ENCODE results near the gene NUP188.
"Not testable (repeated sequence)": the region's sequence is repeated elsewhere in the genome, so short reads cannot be mapped to it uniquely, and the experiment has no call there.

Gene NUP188

GRCh38 chr9:128947277-128947526, 297 bp upstream of the NUP188 start:
- CTCF ChIA-PET: no interaction called here
- POLR2A ChIA-PET: interaction anchor here (2.1 kb wide), 1 partner anchor 26 kb away, joined by 10 read pairs; the partner anchor contains the start of gene PHYHD1
- no peak for DNase-seq (ENCODE audit: extremely low spot score)

DNA sequence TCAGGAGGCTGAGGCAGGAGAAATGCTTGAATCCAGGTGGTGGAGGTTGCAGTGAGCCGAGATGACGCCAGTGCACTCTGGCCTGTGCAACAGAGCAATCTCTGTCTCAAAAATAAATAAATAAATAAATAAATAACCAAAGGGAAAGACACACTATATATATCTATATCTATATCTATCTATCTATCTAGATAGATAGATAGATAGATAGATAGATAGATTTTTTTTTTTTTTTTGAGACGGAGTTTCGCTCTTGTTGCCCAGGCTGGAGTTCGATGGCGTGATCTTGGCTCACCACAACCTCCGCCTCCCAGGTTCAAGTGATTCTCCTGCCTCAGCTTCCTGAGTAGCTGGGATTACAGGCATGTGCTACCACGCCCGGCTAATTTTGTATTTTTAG, 13.9 kb downstream of the NUP188 start:
- POLR2A ChIA-PET; DNase-seq (ENCODE audit: extremely low spot score); CTCF ChIA-PET: not testable (repeated sequence)

More at GRCh38 chr9:128947277-128947526, 297 bp upstream of the NUP188 start:
- TF ChIP-seq CTBP1 (IDR thresholded peaks at IDR 0.05; ENCODE audit: borderline replicate concordance) (no peak), SUZ12 (IDR thresholded peaks at IDR 0.05) (no peak), FOXM1 (IDR thresholded peaks at IDR 0.05; ENCODE audit: borderline replicate concordance) (no peak)

GRCh38 chr9:128969491-128969890, 22.0 kb downstream of the NUP188 start:
- CTCF ChIA-PET: no interaction called here

GRCh38 chr9:128972956-128973355, 25.5 kb downstream of the NUP188 start:
- ChIA-PET CTCF (no interaction called here), POLR2A (no interaction called here)
- DNase-seq (ENCODE audit: extremely low spot score): no peak
- TF ChIP-seq TARDBP (IDR thresholded peaks at IDR 0.05) (no peak), CTBP1 (IDR thresholded peaks at IDR 0.05; ENCODE audit: borderline replicate concordance) (no peak), FOXA1 (IDR thresholded peaks at IDR 0.05) (no peak), LEF1 (IDR thresholded peaks at IDR 0.05; ENCODE audit: borderline replicate concordance) (no peak), ARNT (IDR thresholded peaks at IDR 0.05) (no peak), FOXK2 (IDR thresholded peaks at IDR 0.05) (no peak), SUZ12 (IDR thresholded peaks at IDR 0.05) (no peak)

More at GRCh38 chr9:128969491-128969890, 22.0 kb downstream of the NUP188 start:
- POLR2A ChIA-PET: no interaction called here
- no peak for DNase-seq (ENCODE audit: extremely low spot score)
- TF ChIP-seq ELF4 (IDR thresholded peaks at IDR 0.05) (no peak), NFRKB (IDR thresholded peaks at IDR 0.05) (no peak), FOXK2 (IDR thresholded peaks at IDR 0.05) (no peak)

GRCh38 chr9:128979111-128979510, 31.6 kb downstream of the NUP188 start:
- TF ChIP-seq ZNF384 (IDR thresholded peaks at IDR 0.05) (no peak), ARNT (IDR thresholded peaks at IDR 0.05) (no peak), FOXK2 (IDR thresholded peaks at IDR 0.05) (no peak), NFRKB (IDR thresholded peaks at IDR 0.05) (no peak), SP1 (IDR thresholded peaks at IDR 0.05) (no peak), HDGF (IDR thresholded peaks at IDR 0.05; ENCODE audit: borderline replicate concordance) (no peak)
- ChIA-PET POLR2A (no interaction called here), CTCF (no interaction called here)
- DNase-seq (ENCODE audit: extremely low spot score): no peak

- ChIA-PET POLR2A (no interaction called here), CTCF (no interaction called here)
- TF ChIP-seq ELF4 (IDR thresholded peaks at IDR 0.05) (no peak), NFRKB (IDR thresholded peaks at IDR 0.05) (no peak)
- no peak for DNase-seq (ENCODE audit: extremely low spot score)
Measured at GRCh38 chr9:128983536-128983935, 36.0 kb downstream of the NUP188 start.

- TF ChIP-seq HDGF (IDR thresholded peaks at IDR 0.05; ENCODE audit: borderline replicate concordance) (no peak), BHLHE40 (IDR thresholded peaks at IDR 0.05; ENCODE audit: borderline replicate concordance) (no peak), ELF4 (IDR thresholded peaks at IDR 0.05) (no peak), LEF1 (IDR thresholded peaks at IDR 0.05; ENCODE audit: borderline replicate concordance) (no peak), SUZ12 (IDR thresholded peaks at IDR 0.05) (no peak), SP1 (IDR thresholded peaks at IDR 0.05) (no peak), FOXA1 (IDR thresholded peaks at IDR 0.05) (no peak), ARNT (IDR thresholded peaks at IDR 0.05) (no peak), TARDBP (IDR thresholded peaks at IDR 0.05) (no peak), FOXM1 (IDR thresholded peaks at IDR 0.05; ENCODE audit: borderline replicate concordance) (no peak), L3MBTL2 (conservative IDR thresholded peaks at IDR 0.05) (no peak)
- ChIA-PET POLR2A (no interaction called here), CTCF (no interaction called here)
Measured at GRCh38 chr9:128986671-128987070, 39.2 kb downstream of the NUP188 start.

GRCh38 chr9:128987805-128988204, 40.3 kb downstream of the NUP188 start:
- CTCF ChIA-PET: no interaction called here
- POLR2A ChIA-PET: no interaction called here
- no peak for TF ChIP-seq BHLHE40 (IDR thresholded peaks at IDR 0.05; ENCODE audit: borderline replicate concordance)
- TF ChIP-seq FOXK2 (IDR thresholded peaks at IDR 0.05): no peak
- TF ChIP-seq ARNT (IDR thresholded peaks at IDR 0.05): no peak
- TF ChIP-seq FOXA1 (IDR thresholded peaks at IDR 0.05): no peak
- TF ChIP-seq, protein P1, sequence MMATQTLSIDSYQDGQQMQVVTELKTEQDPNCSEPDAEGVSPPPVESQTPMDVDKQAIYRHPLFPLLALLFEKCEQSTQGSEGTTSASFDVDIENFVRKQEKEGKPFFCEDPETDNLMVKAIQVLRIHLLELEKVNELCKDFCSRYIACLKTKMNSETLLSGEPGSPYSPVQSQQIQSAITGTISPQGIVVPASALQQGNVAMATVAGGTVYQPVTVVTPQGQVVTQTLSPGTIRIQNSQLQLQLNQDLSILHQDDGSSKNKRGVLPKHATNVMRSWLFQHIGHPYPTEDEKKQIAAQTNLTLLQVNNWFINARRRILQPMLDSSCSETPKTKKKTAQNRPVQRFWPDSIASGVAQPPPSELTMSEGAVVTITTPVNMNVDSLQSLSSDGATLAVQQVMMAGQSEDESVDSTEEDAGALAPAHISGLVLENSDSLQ (IDR thresholded peaks at IDR 0.05): no peak
- TF ChIP-seq LEF1 (IDR thresholded peaks at IDR 0.05; ENCODE audit: borderline replicate concordance): no peak
- TF ChIP-seq CTBP1 (IDR thresholded peaks at IDR 0.05; ENCODE audit: borderline replicate concordance): no peak
- TF ChIP-seq TARDBP (IDR thresholded peaks at IDR 0.05): no peak
- no peak for TF ChIP-seq NFRKB (IDR thresholded peaks at IDR 0.05)
- no peak for TF ChIP-seq SP1 (IDR thresholded peaks at IDR 0.05)
- no peak for TF ChIP-seq ELF4 (IDR thresholded peaks at IDR 0.05)
- no peak for TF ChIP-seq HDGF (IDR thresholded peaks at IDR 0.05; ENCODE audit: borderline replicate concordance)
- no peak for DNase-seq (ENCODE audit: extremely low spot score)

More at GRCh38 chr9:128986671-128987070, 39.2 kb downstream of the NUP188 start:
- no peak for DNase-seq (ENCODE audit: extremely low spot score)

DNA sequence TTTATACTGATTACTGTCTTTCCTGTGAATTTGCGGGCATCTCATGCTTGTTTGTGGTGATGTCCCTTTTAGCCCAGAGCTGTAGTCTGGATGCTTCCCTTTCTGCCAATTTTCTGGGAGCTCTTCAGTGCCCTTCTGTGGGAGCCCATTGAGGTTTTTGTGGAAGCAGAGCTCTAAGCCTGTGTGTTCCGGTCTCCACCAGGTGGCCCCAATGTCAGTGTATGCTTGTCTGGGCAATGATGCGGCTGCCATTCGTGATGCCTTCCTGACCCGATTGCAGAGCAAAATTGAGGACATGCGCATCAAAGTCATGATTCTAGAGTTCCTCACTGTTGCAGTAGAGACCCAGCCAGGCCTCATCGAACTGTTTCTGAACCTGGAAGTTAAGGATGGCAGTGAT, 45.5 kb downstream of the NUP188 start:
- ChIA-PET POLR2A (no interaction called here), CTCF (no interaction called here)
- TF ChIP-seq ARNT (IDR thresholded peaks at IDR 0.05) (no peak), FOXK2 (IDR thresholded peaks at IDR 0.05) (no peak), FOXM1 (IDR thresholded peaks at IDR 0.05; ENCODE audit: borderline replicate concordance) (no peak), L3MBTL2 (conservative IDR thresholded peaks at IDR 0.05) (no peak), SUZ12 (IDR thresholded peaks at IDR 0.05) (no peak), LEF1 (IDR thresholded peaks at IDR 0.05; ENCODE audit: borderline replicate concordance) (no peak), NFRKB (IDR thresholded peaks at IDR 0.05) (no peak), TARDBP (IDR thresholded peaks at IDR 0.05) (no peak), FOXA1 (IDR thresholded peaks at IDR 0.05) (no peak), CTBP1 (IDR thresholded peaks at IDR 0.05; ENCODE audit: borderline replicate concordance) (no peak), HDGF (IDR thresholded peaks at IDR 0.05; ENCODE audit: borderline replicate concordance) (no peak), ZNF384 (IDR thresholded peaks at IDR 0.05) (no peak)
- DNase-seq (ENCODE audit: extremely low spot score): no peak

Measured in HEK293T (cell line).